ENCODE data around the gene FFAR1.

The FFAR1 gene

GRCh38 chr19:35334144-35334753 lies 13.5 kb upstream of the FFAR1 start:
- H3K4me3 ChIP-seq (ENCODE audit: low read depth in 1 of 2, low read length in 2 of 2): no peak overlapping the region
- H3K4me1 ChIP-seq (ENCODE audit: insufficient read depth, low read length): no peaks in the 10 kb centered on the region
- no peaks in the 10 kb centered on the region for H3K27me3 ChIP-seq (ENCODE audit: insufficient read depth, low read length, poor library complexity)
- no peak overlapping the region for H3K4me2 ChIP-seq (ENCODE audit: insufficient read depth, low read length)
- no peak overlapping the region for H2AFZ ChIP-seq (ENCODE audit: low read depth, low read length)
- no peak for TF ChIP-seq CTCF (IDR thresholded peaks at IDR 0.05; ENCODE audit: borderline replicate concordance, extremely low read depth, low read length, poor library complexity, severe bottlenecking)
- TF ChIP-seq EZH2 (IDR thresholded peaks at IDR 0.05; ENCODE audit: borderline replicate concordance, low read depth, low read length, severe bottlenecking): no peak
- H3K9ac ChIP-seq (ENCODE audit: low read depth, low read length): no peak overlapping the region
- ATAC-seq (ENCODE audit: insufficient read depth, low read depth) (no peak), DNase-seq (no peak)
- no peaks in the 10 kb centered on the region for H4K20me1 ChIP-seq (ENCODE audit: insufficient read depth, low read length)
- no peak overlapping the region for H3K27ac ChIP-seq (ENCODE audit: low read length)
- no peaks in the 10 kb centered on the region for H3K79me2 ChIP-seq (ENCODE audit: insufficient read depth, low read length)
- H3K36me3 ChIP-seq (ENCODE audit: insufficient read depth, low read length): no peaks in the 10 kb centered on the region
- no peaks in the 10 kb centered on the region for H3K9me3 ChIP-seq (ENCODE audit: insufficient read depth, low read length, severe bottlenecking)

- TF ChIP-seq CTCF (IDR thresholded peaks at IDR 0.05; ENCODE audit: borderline replicate concordance, extremely low read depth, low read length, poor library complexity, severe bottlenecking): no peak
- no peak for TF ChIP-seq EZH2 (IDR thresholded peaks at IDR 0.05; ENCODE audit: borderline replicate concordance, low read depth, low read length, severe bottlenecking)
- H3K79me2 ChIP-seq (ENCODE audit: insufficient read depth, low read length): no peaks in the 10 kb centered on the region
- no peak overlapping the region for H2AFZ ChIP-seq (ENCODE audit: low read depth, low read length)
- no peaks in the 10 kb centered on the region for H3K4me1 ChIP-seq (ENCODE audit: insufficient read depth, low read length)
- H3K27ac ChIP-seq (ENCODE audit: low read length): no peak overlapping the region
- no peak overlapping the region for H3K9ac ChIP-seq (ENCODE audit: low read depth, low read length)
- no peak for ATAC-seq (ENCODE audit: insufficient read depth, low read depth)
- no peaks in the 10 kb centered on the region for H3K9me3 ChIP-seq (ENCODE audit: insufficient read depth, low read length, severe bottlenecking)
- H4K20me1 ChIP-seq (ENCODE audit: insufficient read depth, low read length): no peaks in the 10 kb centered on the region
- no peak overlapping the region for H3K4me2 ChIP-seq (ENCODE audit: insufficient read depth, low read length)
- H3K4me3 ChIP-seq (ENCODE audit: low read depth in 1 of 2, low read length in 2 of 2): no peak overlapping the region
- no peak for DNase-seq
- H3K27me3 ChIP-seq (ENCODE audit: insufficient read depth, low read length, poor library complexity): no peaks in the 10 kb centered on the region
- no peaks in the 10 kb centered on the region for H3K36me3 ChIP-seq (ENCODE audit: insufficient read depth, low read length)
Observed at GRCh38 chr19:35336166-35336955, 11.3 kb upstream of the FFAR1 start.

- Histone ChIP-seq H3K9me3 (ENCODE audit: insufficient read depth, low read length, severe bottlenecking) (no peaks in the 10 kb centered on the region), H3K27ac (ENCODE audit: low read length) (no peak overlapping the region), H4K20me1 (ENCODE audit: insufficient read depth, low read length) (no peaks in the 10 kb centered on the region), H3K36me3 (ENCODE audit: insufficient read depth, low read length) (no peaks in the 10 kb centered on the region), H3K27me3 (ENCODE audit: insufficient read depth, low read length, poor library complexity) (no peaks in the 10 kb centered on the region), H3K4me2 (ENCODE audit: insufficient read depth, low read length) (no peak overlapping the region), H3K4me1 (ENCODE audit: insufficient read depth, low read length) (no peaks in the 10 kb centered on the region), H3K79me2 (ENCODE audit: insufficient read depth, low read length) (no peaks in the 10 kb centered on the region), H3K4me3 (ENCODE audit: low read depth in 1 of 2, low read length in 2 of 2) (no peak overlapping the region), H3K9ac (ENCODE audit: low read depth, low read length) (no peak overlapping the region), H2AFZ (ENCODE audit: low read depth, low read length) (no peak overlapping the region)
- DNase-seq (no peak), ATAC-seq (ENCODE audit: insufficient read depth, low read depth) (no peak)
- no peak for TF ChIP-seq EZH2 (IDR thresholded peaks at IDR 0.05; ENCODE audit: borderline replicate concordance, low read depth, low read length, severe bottlenecking)
- no peak for TF ChIP-seq CTCF (IDR thresholded peaks at IDR 0.05; ENCODE audit: borderline replicate concordance, extremely low read depth, low read length, poor library complexity, severe bottlenecking)
Observed at GRCh38 chr19:35337097-35337983, 10.4 kb upstream of the FFAR1 start.

Data from DND-41 (cell line).